Peyer's patch (tissue), 4 donors: ENCODE results near the gene COLEC12. TPM values are rescaled to one million over a fixed set of nuclear protein-coding genes. Genes with fewer than 3 reads are reported as not detected.
A peak's percentile ranks its signal among the peaks of the same experiment; 100 is the strongest.

Source experiments
- DNase-seq, 3 donors: peaks; one replicate each; pipeline ENCODE4 v3.0.0-alpha.2; 2017 to 2019
- H3K27ac ChIP-seq, 4 donors: fragments of 200-600 bp; sonication (generic); one replicate each; pipeline ENCODE4 v1.5.1; 2016 to 2019
- H3K27me3 ChIP-seq, 2 donors: fragments of 200-600 bp; sonication (generic); one replicate each; pipeline ENCODE4 v1.5.1; 2019
- H3K36me3 ChIP-seq, 3 donors: fragments of 200-600 bp; sonication (generic); one replicate each; pipeline ENCODE4 v1.5.1; 2016 to 2019
- H3K4me1 ChIP-seq, 4 donors: fragments of 200-600 bp; sonication (generic); one replicate each; pipeline ENCODE4 v1.5.1; 2016 to 2019
- H3K4me3 ChIP-seq, 4 donors: fragments of 200-600 bp; sonication (generic); 1 replicate in 3 of 4; 2 replicates in 1 of 4; pipeline ENCODE4 v1.5.1; 2016 to 2019; ENCODE audit warnings: mild to moderate bottlenecking in 1 of 4
- H3K9me3 ChIP-seq, 4 donors: fragments of 200-600 bp; sonication (generic); one replicate each; pipeline ENCODE4 v1.5.1; 2016 to 2019; ENCODE audit warnings: mild to moderate bottlenecking in 1 of 4
- CTCF ChIP-seq, 6 experiments: fragments of 450-650 bp in 4 of 6; fragments of 200-600 bp in 2 of 6; sonication (generic) in 1 of 6; IDR thresholded peaks; one replicate each; pipeline ENCODE4 v1.5.1; 2017 to 2019; ENCODE audit warnings: antibody characterized with exemption in 6 of 6, mild to moderate bottlenecking in 3 of 6, moderate library complexity in 1 of 6
- POLR2A ChIP-seq, 2 donors: fragments of 450-650 bp; IDR thresholded peaks; one replicate each; pipeline ENCODE4 v1.5.1; 2017; ENCODE audit warnings: antibody characterized with exemption in 2 of 2, mild to moderate bottlenecking in 2 of 2, moderate library complexity in 2 of 2
- total RNA-seq, 4 donors: library from RNA; depleted of rRNA; stranded (reverse); fragments of >200 nt; gene quantifications; one replicate each; pipeline ENCODE4 v1.1.0, GENCODE V29; 2016

COLEC12 gene
- total RNA-seq, 4 donors from 2014 or later = 0.88 to 7.6 (median 3.8) TPM

- no peak for DNase-seq
- H3K9me3 ChIP-seq = no peaks in the 10 kb centered on the region
- peak overlapping the region in 1 of 4 donors; percentile 22 for H3K27ac ChIP-seq
- H3K4me1 ChIP-seq = peaks cover 0 to 14% (median 0%) of the 10 kb centered on the region in 4 donors
- TF ChIP-seq CTCF (IDR thresholded peaks at IDR 0.05) (no peak), POLR2A (IDR thresholded peaks at IDR 0.05) (no peak)
- no peaks in the 10 kb centered on the region for H3K27me3 ChIP-seq
- H3K36me3 ChIP-seq = no peaks in the 10 kb centered on the region
- H3K4me3 ChIP-seq = no peak overlapping the region
These were observed 129.5 kb downstream of the COLEC12 start for GRCh38 chr18:370751-371608.

GRCh38 chr18:369224-370015, 131.1 kb downstream of the COLEC12 start:
- TF ChIP-seq CTCF (IDR thresholded peaks at IDR 0.05) (no peak), POLR2A (IDR thresholded peaks at IDR 0.05) (no peak)
- DNase-seq = no peak
- Histone ChIP-seq H3K9me3 (no peaks in the 10 kb centered on the region), H3K27ac (no peak overlapping the region), H3K4me3 (no peak overlapping the region), H3K27me3 (no peaks in the 10 kb centered on the region), H3K4me1 (peaks cover 0 to 14% (median 0%) of the 10 kb centered on the region in 4 donors), H3K36me3 (no peaks in the 10 kb centered on the region)

- DNase-seq = no peak
- TF ChIP-seq CTCF (IDR thresholded peaks at IDR 0.05) (no peak), POLR2A (IDR thresholded peaks at IDR 0.05) (no peak)
These were observed 133.9 kb downstream of the COLEC12 start for GRCh38 chr18:366466-367061.

GRCh38 chr18:365651-366050, 134.8 kb downstream of the COLEC12 start:
- TF ChIP-seq POLR2A (IDR thresholded peaks at IDR 0.05) (no peak), CTCF (IDR thresholded peaks at IDR 0.05) (no peak)
- H3K4me1 ChIP-seq = peaks cover 0 to under 1% (median 0%) of the 10 kb centered on the region in 4 donors
- no peaks in the 10 kb centered on the region for H3K9me3 ChIP-seq
- no peak overlapping the region for H3K4me3 ChIP-seq
- H3K27me3 ChIP-seq = no peaks in the 10 kb centered on the region
- DNase-seq = no peak
- no peaks in the 10 kb centered on the region for H3K36me3 ChIP-seq
- H3K27ac ChIP-seq = no peak overlapping the region

More at GRCh38 chr18:366466-367061, 133.9 kb downstream of the COLEC12 start:
- Histone ChIP-seq H3K27ac (no peak overlapping the region), H3K4me3 (no peak overlapping the region), H3K9me3 (no peaks in the 10 kb centered on the region), H3K4me1 (peaks cover 0 to 10% (median 0%) of the 10 kb centered on the region in 4 donors), H3K27me3 (no peaks in the 10 kb centered on the region), H3K36me3 (no peaks in the 10 kb centered on the region)

- no peak overlapping the region for H3K4me3 ChIP-seq
- no peaks in the 10 kb centered on the region for H3K4me1 ChIP-seq
- no peaks in the 10 kb centered on the region for H3K27me3 ChIP-seq
- no peaks in the 10 kb centered on the region for H3K36me3 ChIP-seq
- no peak for DNase-seq
- TF ChIP-seq POLR2A (IDR thresholded peaks at IDR 0.05) (no peak), CTCF (IDR thresholded peaks at IDR 0.05) (no peak)
- H3K27ac ChIP-seq = no peak overlapping the region
- H3K9me3 ChIP-seq = no peaks in the 10 kb centered on the region
These were observed 136.2 kb downstream of the COLEC12 start for GRCh38 chr18:364256-364826.
